HG02870 (cell line): Measurements from ENCODE around the gene COQ8A.
A peak's percentile ranks its signal among the peaks of the same experiment; 100 is the strongest.
"Not testable (repeated sequence)": the region's sequence is repeated elsewhere in the genome, so short reads cannot be mapped to it uniquely, and the experiment has no call there.

Source experiments
- ATAC-seq: cut with Tn5 transposase; IDR thresholded peaks from one replicate; pipeline ENCODE4 v1.9.1; 2021; ENCODE audit warnings: mild to moderate bottlenecking, moderate library complexity; ENCODE audit not compliant: unreplicated experiment

The COQ8A gene

DNA sequence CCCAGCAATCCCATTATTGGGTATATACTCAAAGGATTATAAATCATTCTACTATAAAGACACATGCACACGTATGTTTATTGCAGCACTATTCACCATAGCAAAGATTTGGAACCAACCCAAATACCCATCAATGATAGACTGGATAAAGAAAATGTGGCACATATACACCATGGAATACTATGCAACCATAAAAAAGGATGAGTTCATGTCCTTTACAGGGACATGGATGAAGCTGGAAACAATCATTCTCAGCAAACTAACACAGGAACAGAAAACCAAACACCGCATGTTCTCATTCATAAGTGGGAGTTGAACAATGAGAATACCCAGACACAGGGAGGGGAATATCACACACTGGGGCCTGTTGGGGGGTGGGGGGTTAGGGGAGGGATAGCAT is 59.5 kb downstream of the COQ8A start:
- ATAC-seq: not testable (repeated sequence)

DNA sequence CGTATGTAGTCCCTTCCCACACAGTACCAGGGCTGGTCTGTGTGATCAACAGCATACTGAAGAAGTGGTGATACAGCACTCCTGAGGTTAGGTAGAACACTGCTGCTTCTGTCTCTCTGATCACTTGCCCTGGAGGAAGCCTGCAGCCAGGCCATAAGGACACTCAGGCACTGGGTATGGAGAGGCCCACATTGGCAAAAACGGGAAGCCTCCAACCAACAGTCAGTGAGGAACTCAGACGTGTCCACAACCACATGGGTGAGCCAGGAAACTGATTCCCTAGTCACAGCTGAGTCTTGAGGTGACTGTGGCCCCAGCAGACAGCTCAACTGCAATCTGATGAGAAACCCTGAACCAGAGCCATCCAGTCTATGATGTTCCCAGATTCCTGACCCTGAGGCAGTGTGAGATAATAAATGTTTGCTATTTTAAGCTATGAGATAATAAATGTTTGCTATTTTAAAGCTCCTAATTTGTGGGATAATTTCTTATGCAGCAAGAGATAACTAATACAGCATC is 62.5 kb downstream of the COQ8A start:
- ATAC-seq: no peak

DNA sequence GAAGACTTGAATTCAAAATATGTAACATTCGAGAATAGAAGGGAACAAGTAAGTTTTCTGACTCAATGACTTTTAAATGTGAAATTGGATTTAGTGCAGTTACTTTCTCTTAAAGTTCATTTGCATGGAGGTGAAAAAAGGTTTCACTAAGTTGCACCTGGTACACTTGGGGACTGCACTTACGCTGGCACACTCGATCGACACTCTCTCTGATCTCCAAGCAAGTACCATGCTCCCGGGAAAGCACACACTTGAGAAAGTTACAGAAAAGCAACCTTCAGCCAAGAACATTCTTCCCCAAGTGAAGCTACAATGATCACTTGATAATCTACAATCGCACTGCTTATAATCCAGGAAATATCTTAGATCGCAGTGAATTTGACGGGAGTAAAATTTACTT is 63.1 kb downstream of the COQ8A start:
- ATAC-seq: no peak

- no peak for ATAC-seq
Measured at GRCh38 chr1:227004796-227005195, 64.7 kb downstream of the COQ8A start.

DNA sequence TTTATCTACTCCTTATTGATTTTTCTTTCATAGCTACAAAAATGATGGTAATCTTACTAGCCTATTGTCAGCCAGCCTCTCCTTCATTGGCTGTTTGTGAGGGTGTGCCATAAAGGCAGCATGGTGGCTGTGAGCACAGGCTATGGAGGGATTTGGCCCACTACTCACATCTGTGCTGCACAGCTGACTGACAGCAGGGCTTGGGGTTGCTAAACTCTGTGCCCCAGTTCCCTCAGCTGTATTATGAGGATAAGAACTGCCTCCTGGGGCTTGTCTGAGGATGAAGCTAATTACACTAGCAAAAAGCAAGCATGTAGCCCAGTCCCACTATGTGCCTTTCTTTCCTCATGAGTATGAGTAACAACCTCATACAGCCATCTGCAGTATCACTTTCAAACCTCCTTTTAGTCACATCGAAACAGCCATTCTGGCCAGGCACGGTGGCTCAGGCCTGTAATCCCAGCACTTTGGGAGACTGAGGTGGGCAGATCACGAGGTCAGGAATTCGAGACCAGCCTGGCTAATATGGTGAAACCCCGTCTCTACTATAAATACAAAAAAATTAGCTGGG is 66.2 kb downstream of the COQ8A start:
- ATAC-seq: peak; percentile 72

- ATAC-seq: no peak
Measured at GRCh38 chr1:227009937-227010336, 69.8 kb downstream of the COQ8A start.

DNA sequence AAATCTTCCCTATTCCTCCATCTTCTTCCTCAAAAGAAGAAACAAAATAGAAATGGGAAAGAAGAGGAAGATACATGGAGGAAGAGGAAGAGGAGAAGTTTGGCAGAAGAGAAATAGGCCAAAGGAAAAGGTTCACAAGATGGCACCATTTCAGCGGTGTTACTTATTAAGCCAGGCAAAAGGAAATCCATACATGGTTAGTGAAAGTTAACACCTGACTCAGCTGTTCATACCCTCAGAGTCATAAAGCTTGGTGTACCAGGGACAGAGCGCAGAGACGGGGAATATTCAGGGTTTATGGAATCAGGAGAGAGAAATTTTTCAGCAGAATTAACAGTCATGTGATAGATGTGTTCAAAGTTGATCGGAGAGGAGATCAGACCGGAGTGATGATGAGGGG is 70.6 kb downstream of the COQ8A start:
- ATAC-seq: no peak

- ATAC-seq: no peak
Measured at GRCh38 chr1:227016990-227017389, 76.9 kb downstream of the COQ8A start.

DNA sequence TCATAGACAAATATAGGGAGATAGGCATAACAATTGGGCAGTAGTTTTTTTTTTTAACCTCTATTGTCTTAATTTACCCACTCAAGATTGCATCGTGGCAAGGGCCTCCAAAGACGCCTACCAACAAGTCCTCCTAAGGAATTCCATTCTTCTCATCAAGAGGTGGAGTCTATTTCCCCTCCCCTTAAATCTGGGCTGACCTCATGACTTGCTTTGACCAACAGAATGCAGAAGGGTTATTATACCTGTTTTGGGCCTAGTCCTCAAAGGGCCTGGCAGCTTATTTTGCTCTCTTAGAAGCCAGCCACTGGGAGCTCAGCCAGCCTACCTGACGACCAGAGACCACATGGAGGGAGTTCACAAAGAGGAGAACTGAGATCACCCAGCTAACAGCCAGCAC is 92.3 kb downstream of the COQ8A start:
- ATAC-seq: no peak

GRCh38 chr1:227033880-227034279 is 93.8 kb downstream of the COQ8A start:
- ATAC-seq: no peak

DNA sequence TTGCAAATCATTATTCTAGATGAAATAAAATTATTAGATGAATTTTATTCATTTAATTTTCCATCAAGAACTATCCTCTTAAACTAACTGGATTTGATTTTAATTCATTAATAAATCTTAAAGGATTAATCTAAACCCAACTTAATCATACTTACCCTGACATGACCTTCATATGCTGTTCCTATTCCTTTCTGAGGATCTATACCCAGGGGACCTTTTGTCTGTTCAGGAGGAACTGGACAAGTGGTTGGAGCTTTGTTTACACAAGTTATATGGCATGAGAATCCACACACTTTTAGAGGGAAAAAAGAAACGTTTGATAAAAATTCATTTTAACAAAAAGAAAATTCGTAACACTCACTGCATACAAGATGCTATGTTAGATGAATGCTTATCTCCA is 95.2 kb downstream of the COQ8A start:
- ATAC-seq: no peak

- no peak for ATAC-seq
Measured at GRCh38 chr1:227037121-227037520, 97.0 kb downstream of the COQ8A start.
